D721Med (cell line): ENCODE measurements around the gene NLE1.

Experiments used
- DNase-seq: peaks from one replicate; pipeline ENCODE4 v3.0.0; 2011; ENCODE audit warnings: low spot score; ENCODE audit not compliant: insufficient read length
- FAIRE-seq: peaks from 2 replicates; lab custom pipeline; 2011; peaks lifted over from hg19 to GRCh38; lab: Jason Lieb, UNC
- CTCF ChIP-seq: IDR thresholded peaks from 2 replicates; pipeline ENCODE4 v1.5.1; 2012; ENCODE audit warnings: mild to moderate bottlenecking, control low read depth; ENCODE audit not compliant: insufficient read depth; ENCODE audit errors: missing control alignments

Gene NLE1

GRCh38 chr17:35149941-35150340 is 7.8 kb upstream of the NLE1 start:
- FAIRE-seq = no peak

GRCh38 chr17:35148144-35148543 is 6.0 kb upstream of the NLE1 start:
- TF ChIP-seq CTCF = no peak
- no peak for FAIRE-seq

More at GRCh38 chr17:35149941-35150340, 7.8 kb upstream of the NLE1 start:
- no peak for TF ChIP-seq CTCF
- no peak for DNase-seq

GRCh38 chr17:35147375-35147905 is 5.3 kb upstream of the NLE1 start, which contains the start of gene UNC45B:
TSS of gene UNC45B (plus strand) at chr17:35147817. CDS start at chr17:35148264, 447 bp downstream.
- no peak for TF ChIP-seq CTCF
- FAIRE-seq (no peak), DNase-seq (no peak)

More at GRCh38 chr17:35148144-35148543, 6.0 kb upstream of the NLE1 start:
- no peak for DNase-seq

- no peak for FAIRE-seq
- TF ChIP-seq CTCF = no peak
- no peak for DNase-seq
Observed at GRCh38 chr17:35146214-35146833, 4.2 kb upstream of the NLE1 start.

GRCh38 chr17:35144840-35145239 is 2.7 kb upstream of the NLE1 start:
- TF ChIP-seq CTCF = no peak
- FAIRE-seq = no peak
- DNase-seq = no peak

- FAIRE-seq (no peak), DNase-seq (no peak)
- no peak for TF ChIP-seq CTCF
Observed at GRCh38 chr17:35142467-35142796, 329 bp upstream of the NLE1 start.

GRCh38 chr17:35138218-35138617 is 3.9 kb downstream of the NLE1 start:
- DNase-seq = no peak
- no peak for TF ChIP-seq CTCF
- FAIRE-seq = no peak
